HG03439 (cell line): ENCODE data around the gene RAB26.

Experiments used
- ATAC-seq: cut with Tn5 transposase; IDR thresholded peaks from one replicate; pipeline ENCODE4 v1.9.1; 2021; ENCODE audit warnings: mild to moderate bottlenecking, moderate library complexity; ENCODE audit not compliant: unreplicated experiment

Gene RAB26

DNA sequence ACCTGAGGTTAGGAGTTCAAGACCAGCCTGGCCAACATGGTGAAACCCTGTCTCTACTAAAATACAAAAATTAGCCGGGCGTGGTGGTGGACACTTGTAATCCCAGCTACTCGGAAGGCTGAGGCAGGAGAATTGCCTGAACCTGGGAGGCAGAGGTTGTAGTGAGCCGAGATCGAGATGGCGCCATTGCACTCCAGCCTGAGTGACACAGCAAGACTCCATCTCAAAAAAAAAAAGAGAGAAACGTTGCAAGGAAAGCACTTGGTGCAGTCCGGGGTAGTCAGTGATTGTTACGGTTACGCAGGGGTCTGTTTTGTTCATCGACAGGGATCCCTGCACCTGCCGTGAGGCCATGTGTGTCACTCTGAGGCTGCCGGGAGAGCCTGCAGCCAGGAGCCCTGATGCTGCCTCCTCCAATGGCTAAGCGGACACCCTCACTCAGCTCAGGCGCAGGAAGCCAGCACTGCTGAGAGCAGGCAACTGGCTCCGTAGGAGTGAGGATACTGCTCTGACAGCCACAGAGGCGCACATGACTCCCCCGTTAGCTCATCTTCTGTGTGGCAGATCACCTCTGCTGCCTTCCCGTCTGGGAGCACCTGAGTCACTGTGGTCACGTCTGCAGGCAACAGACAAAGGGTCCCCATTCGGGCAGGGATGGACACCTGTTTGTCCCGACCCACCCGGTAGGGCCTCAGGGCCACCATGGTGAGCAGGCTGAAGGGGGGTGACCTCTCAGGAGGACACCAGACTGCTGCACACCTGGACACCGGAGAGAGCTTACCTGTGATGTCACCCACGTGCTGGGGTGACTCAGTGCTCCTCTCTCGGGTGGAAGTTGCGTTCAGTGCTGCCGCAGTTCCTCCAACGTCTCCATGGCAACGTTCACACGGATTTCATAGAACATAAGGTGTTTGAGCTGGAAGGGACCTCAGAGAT, 5.2 kb upstream of the RAB26 start:
- ATAC-seq, result no peak

DNA sequence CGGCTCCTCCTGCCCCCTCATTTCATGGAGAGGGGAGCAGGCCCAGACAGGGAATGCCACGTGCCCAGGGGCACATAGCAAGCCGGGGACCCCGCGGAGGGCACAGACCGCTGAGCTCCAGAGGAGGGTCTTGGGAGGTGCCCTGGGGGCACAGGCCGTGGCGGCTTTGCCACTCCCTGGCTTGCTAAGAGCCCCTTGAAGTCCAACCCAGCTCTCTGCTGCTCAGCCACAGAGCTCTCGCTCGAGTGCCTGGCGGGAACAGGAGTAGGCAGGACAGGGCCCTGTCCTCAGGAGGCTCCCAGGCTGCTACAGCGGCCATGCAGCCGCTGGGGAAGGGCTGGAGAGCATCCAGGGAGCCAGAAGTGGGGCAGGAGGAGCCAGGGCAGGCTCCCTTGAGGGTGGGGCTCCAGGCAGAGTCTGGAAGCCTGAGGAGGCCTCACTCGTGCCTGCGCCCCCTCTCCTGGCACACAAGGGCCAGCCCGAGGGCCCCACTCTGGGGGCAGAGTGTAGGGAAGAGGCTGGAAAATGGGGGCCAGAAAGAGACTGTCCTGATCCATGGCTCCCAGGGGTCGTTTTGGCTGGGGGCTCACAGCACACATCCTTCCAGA, 4.4 kb upstream of the RAB26 start:
- no peak for ATAC-seq

DNA sequence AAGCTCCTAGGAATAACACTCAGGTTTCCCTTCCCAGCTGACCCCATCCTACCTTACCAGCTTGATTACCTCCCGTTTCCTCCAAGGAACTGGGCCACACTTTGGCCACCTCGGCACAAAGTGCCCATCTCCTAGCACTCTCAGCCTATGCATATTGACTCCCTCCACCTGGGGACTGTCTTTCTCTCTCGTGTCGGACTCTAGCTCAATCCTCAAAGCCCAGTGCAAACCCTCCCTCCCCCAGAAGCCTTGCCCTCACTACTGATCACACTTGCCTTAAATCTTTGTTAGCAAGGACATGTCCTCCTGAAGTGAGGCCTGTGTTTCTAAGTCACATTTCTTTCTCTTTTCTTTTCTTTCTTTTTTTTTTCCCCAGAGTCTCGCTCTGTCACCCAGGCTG, 2.6 kb upstream of the RAB26 start:
- no peak for ATAC-seq

DNA sequence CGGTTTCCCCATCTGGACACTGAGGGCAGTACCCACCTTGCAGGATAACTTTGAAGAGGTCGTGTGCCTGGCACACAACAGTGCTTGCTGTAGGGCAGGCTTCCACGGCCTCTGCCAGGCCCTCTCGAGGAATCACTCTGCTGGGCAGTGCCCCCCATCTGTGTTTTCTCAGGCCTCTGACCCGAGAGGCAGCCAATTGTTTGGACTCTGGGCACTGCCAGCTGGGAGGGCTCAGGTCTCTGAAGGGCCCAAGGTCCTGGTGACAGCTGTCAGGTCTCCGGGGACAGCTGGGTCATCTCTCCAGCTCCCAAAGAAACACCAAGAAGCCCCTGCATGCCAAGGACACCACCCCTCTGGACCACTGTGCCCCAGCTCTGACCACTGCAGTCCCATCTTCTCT, 1.0 kb upstream of the RAB26 start:
- no peak for ATAC-seq

DNA sequence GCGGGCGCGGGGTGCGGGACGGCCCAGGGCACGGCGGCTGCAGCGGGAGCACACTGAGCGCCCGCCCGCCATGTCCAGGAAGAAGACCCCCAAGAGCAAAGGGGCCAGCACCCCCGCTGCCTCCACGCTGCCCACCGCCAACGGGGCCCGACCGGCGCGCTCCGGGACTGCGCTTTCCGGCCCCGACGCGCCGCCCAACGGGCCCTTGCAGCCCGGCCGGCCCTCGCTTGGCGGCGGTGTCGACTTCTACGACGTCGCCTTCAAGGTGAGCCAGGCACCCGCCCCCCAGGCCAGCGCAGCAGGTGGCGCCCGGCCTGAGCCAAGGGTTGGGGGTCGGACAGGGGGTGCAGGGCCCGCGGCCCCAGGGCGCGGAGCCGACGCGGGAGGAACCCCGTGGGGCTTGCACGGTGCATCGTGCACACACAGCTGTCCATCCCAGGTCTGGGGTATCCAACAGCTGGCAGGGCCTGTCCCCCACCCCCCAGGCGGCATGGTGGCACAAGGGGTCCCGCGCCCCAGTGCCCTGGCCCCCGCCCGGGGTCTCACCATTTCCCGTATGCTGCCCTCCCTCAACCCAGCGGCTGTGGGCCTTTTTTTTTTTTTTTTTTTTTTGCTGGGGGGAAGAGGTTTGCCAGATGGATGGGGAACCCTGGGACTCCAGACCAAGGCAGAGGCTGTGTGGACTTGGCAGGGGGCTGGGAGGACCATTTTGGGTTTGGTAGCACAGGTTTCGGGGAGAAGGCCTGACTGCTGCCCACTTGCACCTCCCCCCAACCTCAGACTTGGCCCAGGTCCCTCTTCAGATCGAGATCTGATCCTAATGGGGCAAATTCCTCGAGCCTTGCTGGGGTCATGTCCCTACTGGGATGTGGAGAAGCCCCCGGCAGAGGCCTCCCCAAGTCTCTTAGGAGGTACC, 547 bp downstream of the RAB26 start:
- ATAC-seq, result no peak

DNA sequence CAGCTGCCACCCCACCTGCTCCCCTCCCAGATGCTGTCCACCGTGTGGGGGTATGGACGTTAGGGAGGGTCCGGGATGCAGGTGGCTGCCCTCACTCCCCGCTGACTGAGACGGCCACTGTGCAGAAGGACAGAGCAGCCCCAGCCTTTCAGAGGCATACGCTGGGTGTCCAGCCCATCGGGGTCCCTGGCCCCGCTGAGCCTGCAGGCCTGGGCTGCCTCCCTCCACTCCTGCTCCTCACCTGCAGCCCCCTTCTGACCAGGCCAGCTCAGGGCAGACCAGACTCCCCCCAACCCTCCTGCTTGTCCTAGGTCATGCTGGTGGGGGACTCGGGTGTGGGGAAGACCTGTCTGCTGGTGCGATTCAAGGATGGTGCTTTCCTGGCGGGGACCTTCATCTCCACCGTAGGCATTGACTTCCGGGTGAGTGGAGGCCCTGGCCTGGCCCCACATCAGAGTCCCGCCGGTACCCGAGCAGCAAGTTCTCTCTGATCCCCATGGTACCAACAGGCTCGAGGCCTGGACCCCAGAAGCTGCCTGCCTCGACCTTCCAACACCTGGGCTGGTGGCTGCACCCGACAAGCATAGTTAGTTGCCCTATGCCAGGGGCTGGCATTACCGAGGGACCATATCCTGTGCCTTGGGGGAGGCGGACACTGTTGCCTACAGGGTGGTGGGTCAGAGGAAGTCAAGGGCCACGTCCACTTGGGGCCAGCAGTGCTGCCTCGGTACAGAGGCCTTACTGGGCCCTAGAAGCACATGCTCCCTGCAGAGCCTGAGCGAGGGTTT, 1.4 kb downstream of the RAB26 start:
- ATAC-seq, result no peak

DNA sequence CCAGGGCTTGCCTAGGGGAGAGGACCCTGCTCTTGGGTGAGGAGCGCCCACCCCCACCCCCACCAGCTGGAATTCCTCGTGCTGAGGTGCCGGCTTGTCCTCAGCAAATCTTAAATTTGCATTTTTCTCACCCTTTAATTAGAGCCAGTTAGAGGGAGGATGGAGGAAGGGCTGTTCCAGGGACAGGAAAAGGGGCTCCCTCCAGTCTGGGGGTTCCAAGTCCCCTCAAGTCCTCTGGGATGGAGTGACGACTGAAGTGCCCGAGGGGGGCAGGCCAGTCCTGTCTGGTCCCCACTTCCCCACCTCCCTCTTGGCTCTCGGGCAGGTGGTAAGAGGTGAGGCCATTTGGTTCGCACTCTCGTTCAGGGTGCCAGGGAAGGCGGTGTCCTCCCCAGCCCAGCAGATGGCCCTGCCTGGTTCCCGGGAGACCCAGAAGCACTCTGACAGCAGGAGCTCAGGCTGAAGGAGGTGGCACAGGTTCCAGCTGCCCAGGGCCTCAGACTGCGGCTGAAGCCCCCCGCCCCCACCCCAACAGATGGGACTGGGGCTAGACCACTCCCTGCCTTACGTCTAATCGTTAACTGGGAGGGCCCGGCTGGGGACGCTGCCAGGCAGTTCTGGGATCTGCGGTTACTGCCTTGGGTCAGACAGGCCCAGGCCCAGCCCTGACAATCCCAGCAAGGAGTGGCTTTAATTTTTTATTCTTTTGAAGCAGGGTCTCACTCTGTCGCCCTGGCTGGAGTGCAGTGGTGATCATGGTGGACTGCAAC, 2.2 kb downstream of the RAB26 start:
- no peak for ATAC-seq

DNA sequence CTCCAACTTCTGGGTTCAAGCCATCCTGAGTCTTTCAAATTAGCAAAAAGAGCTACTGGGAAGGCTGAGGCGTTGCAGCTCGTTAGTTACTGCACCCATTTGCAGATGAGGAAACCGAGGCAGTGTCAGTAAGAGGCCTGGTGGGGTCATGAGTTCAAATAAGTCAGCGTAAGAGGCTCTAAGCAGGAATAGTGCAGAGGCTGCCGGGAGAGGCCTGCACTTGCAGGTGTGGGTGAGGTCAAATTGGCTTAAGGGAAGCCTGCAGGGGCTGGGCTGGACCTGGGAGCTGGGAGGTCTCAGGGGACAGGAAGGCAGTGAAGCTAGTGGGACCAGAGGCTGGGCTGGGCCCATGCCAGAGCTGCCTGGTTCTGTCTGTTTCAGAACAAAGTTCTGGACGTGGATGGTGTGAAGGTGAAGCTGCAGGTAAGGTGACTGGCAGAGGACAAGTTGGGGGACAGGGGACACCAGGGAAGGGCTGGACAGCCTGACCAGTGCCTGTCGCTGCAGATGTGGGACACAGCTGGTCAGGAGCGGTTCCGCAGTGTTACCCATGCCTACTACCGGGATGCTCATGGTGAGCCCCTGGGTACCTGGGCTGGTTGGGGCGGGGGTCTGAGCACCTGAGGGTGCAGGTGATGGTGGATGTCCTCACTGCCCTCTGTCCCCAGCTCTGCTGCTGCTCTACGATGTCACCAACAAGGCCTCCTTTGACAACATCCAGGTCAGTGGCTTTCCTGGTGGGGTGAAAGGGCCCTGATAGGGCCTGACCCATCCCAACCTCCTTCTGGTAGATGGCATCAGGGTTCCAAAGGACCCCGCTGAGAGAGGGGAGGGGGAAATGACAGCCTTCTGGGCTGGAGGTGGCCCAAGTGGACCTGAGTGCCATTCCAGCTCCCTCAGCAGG, 3.0 kb downstream of the RAB26 start:
- ATAC-seq, result no peak

DNA sequence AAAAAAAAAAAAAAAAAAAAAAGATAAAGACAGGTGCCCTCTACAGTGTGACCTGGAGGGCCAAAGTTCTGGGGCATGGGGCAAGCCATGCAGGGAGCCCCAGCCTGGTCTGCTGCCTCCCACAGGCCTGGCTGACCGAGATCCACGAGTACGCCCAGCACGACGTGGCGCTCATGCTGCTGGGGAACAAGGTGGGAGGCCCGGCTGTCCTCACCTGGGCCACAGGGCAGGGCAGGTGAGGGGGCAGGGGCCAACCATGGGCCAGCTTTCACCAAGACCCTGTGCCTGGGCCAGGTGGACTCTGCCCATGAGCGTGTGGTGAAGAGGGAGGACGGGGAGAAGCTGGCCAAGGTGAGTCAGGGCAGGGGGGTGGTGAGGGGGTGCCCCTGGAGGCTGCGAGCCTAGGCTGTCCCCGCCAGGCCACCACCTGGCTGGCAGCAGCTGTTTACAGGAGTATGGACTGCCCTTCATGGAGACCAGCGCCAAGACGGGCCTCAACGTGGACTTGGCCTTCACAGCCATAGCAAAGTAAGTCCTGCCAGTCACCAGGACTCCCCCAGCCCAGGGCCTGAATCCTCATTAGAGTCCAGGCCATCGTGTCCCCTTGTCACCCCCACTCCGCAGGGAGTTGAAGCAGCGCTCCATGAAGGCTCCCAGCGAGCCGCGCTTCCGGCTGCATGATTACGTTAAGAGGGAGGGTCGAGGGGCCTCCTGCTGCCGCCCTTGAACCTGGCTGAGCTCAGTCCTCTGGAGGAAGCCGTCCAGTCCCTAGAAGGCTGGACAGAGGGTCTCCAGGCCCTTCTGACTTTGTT, 4.5 kb downstream of the RAB26 start:
- no peak for ATAC-seq

DNA sequence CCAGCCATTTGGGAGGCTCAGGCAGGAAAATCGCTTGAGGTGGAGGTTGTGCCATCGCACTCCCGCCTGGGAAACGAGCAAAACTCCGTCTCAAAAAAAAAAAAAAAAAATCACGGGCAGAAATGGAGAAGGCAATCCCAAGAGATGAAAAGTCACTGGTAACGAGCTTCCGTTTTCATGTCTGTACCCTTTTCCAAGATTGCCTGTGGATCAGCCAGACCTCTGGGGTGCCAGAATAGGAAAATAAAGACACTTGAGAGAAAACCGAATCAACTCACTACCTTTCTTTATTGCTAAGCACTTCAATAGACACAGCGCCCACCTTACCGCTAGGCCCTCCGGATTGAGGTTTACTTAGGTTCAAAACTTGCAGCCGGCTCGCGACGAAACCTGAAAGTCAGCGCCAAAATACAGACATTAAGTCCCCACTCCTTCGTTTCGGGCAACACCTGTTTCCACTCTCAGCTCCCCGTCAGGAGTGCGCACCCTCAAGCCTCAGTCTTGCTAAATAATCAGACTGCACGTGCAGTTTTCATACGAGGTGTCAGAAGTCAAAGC, 6.2 kb downstream of the RAB26 start:
- no peak for ATAC-seq

DNA sequence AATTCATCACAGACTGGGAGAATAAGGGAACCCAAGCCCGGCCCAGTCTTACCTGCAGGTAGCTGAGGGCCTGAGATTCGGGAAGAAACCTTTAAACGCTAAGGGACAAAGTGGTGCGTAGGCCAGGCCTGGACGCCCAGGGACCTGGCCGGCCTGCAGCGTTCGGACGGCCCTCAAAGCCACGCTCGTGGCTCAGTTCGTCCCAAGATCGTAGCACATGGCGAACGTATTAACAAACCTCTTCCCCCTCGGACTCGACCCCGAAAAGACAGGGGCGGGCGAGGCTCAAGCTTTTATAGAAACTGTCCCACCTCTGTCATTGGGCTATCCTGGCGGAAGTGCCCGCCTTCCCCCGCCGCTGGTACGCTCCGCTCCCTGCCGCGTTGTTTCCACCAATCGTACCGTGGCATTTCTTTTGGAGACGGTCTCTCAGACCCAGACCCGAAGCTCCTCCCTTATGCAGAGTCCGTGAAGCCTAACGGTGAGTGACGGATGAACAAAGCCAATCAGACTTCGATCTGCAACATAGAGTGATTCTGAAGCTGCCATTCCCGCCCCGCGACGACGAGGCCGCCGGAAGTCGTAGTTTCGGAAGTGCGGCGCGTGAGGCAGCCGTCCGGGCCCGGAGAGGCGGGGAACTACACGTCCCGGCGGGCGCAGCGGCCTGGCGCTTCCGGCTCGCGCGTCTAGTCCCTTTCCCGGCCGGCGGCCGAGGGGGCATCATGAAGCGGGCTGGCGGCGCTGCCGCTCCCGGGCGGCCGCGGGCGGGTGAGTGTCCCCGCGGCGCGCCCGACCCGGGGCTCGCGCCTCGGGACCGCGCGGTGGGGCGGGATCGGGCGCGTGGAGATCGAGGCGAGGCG, 6.9 kb downstream of the RAB26 start, which contains the start of gene TRAF7:
Gene TRAF7 (plus strand): TSS at position 692 of the 860 bp plus-strand sequence. CDS start 8,139 bp downstream, outside the sequence.
- ATAC-seq, result peak; percentile 83

DNA sequence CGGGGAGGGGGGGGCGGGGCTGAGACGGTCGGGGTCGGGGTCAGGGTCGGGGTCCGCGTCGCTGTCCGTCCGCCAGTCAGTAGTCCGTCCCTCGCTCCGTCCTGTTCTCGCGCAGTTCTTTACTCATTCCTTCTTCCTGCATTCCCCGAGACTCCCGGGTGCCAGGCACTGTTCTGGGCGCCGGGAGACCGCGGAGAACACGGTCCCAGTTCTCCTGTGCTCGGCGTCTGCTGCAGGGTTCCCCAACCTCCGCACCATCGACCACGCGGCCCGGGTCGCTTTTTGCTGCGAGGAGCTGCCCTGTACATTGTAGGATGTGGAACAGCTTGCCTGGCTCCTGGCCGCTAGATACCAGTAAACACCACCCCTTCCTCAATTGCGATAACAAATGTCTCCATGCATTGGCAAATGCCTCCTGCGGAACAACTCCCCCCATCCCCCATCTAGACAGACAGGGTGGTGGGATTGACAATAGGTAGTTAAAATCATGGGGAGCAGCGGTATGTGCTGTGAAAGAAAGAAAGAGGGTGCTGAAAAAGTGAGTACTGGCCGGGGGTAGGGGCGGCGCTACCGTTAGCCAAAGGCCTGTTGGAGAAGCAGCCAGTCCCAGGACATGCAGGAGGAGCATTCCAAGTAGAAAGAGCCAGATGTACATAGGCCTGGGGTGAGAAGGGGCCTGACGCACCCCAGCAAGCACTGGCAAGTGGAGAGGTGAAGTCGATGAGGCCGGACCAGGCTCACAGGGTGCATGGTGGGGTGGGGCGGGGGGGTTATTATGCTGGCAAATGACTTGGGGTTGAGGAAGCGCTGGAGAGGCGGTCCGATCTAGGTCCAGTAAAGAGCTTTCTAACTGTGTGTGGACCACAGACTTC, 7.8 kb downstream of the RAB26 start:
- no peak for ATAC-seq

DNA sequence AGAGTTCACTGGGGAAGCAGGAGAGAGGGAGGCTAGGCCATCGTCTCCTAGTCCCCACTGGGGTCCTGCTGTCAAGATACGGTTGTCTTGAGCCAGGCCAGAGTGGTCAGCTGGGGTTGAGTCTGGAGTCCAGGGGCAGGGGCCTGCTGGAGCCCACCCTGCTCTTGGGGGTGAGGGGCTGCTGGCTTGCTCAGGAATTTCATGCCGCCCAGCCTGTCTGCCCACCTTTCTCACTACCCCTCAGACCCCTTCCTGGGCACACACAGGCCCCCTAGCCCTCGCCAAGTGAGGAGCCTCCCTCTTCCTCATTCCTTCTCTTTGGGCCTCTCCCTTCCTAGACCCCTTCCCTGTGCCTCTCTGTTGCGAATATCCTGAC, 8.4 kb downstream of the RAB26 start:
- no peak for ATAC-seq

DNA sequence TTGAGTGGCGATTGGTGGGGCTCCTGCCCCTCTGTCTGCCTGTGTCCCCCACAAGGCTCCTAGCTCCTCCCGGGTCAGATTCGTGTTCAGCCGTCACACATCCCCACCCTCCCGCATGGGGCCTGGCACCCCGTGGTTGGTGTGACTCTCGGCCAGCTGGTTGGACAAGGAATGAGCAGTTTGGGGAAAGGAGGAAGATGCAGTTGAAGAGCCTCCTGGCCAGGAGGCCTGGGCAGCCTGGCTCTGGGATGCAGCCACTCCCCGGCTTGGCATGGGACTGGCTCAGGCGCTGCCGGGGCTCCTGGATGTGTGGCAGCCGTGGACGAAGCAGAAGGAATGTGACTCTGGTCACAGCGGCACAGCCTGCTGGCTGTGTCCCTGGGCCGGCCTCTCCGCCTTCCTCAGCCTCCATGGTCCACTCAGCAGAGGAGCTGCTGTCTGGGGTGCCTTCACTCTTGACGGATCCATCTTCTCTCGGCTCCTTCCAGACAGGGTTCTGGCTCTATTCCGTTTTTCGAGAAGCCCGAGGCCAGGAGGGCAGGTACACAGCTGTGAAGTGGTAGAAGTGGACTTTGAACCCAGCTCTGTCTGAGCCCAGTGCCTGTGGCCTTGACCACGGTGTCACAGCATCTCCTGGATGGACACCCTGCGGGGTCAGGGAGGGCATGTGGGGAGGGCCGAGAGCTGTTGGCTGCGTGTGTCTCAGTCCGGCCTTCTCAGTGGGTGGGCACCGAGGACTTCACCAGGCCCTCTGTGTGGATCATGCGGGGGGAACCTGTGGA, 9.2 kb downstream of the RAB26 start:
- ATAC-seq, result no peak

DNA sequence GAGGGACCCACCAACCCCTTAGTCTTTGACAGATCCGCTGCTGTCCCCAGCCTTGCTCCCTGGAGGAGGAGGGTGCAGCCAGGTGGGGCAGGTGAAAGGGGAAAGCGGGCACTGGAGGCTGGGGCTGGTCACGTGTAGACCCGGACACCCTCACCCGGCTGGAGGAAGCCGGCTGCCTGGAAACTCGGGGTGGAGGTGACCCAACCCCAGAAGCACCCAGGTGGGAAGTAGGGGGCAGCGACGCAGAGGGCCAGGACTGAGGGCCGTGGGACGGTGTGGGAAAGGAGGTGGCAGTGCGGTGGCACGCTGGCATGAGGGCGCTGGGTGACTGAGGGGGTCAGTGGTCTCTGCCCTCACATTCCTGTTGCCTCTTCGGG, 9.8 kb downstream of the RAB26 start:
- no peak for ATAC-seq
